CD4-positive, alpha-beta T cell treated with Interleukin-15 for 1 hour (primary cell): ENCODE measurements around the gene HES3.

Experiments
- DNase-seq: peaks from one replicate; pipeline ENCODE4 v3.0.0-alpha.2; 2020

The HES3 gene

GRCh38 chr1:6246497-6247467 is 2.8 kb downstream of the HES3 start:
- DNase-seq = peak; percentile 74

DNA sequence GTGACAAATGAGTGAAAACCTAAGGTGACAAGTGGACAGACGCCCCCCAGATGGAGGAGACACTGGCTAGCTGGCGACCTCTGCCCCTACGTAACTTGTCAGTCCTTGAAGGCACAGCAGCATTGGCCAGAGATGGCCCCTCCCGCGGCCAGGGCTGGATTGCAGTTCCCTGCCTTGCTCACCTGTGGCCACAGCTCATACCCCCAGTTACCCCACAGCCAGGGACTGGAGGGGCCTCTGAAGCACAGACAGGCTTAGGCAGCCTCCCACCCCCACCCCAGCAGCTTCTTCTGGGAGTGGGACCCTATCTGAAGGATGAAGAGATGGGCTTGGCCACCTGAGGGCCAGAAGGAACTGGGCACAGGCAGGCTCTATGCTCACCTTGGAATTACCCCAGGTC is 3.7 kb downstream of the HES3 start:
- no peak for DNase-seq

DNA sequence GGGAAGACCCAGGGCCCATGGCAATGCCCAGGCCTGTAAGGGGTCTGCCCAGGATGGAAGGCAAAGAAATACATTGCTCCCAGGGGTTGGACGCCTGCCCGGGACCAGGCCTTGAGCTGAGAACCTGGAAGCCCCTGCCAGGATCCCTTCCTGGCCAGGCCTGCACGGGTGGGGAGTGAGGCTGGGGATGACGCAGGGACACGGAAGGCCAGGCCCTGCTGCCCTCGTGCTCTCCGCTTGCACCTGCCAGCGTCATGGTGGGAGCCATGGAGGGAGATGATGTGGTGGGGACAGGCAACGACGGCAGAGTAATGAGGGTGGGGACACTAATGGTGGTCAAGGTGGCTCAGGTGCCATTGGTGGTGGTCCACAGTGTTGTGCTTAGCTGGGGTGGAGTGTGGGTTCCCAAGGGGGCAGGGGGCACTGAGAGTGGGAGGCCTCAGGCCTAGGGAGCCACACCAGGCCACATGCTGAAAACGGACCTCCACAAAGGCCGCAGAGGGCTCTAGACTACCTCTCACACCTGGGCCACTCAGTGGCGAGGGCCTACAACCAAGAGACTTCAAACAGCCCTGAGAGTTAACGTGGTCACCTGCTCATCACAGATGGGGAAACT is 4.3 kb downstream of the HES3 start:
- DNase-seq = no peak

GRCh38 chr1:6248932-6249738 is 5.2 kb downstream of the HES3 start:
- no peak for DNase-seq

- DNase-seq = no peak
Observed at GRCh38 chr1:6249739-6250689, 6.0 kb downstream of the HES3 start.

DNA sequence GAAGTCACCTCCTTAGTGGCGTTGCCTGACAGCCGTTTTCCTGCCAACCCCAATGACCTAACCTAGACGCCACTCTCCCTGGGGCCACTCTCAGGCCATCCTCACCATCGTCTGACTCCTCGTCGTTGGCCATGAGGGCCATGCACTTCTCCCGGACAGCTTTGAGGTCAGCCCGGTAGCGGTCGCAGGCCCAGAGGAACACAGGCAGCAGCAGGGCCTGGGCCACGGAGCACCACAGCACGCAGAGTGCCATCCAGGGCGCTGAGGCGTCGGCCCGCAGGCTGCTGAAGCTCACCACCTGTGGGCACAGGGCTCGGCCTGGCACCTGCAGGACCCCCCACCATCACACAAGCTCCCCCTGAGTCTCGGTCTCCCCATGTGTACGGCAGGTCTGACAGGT is 7.3 kb downstream of the HES3 start:
- no peak for DNase-seq

DNA sequence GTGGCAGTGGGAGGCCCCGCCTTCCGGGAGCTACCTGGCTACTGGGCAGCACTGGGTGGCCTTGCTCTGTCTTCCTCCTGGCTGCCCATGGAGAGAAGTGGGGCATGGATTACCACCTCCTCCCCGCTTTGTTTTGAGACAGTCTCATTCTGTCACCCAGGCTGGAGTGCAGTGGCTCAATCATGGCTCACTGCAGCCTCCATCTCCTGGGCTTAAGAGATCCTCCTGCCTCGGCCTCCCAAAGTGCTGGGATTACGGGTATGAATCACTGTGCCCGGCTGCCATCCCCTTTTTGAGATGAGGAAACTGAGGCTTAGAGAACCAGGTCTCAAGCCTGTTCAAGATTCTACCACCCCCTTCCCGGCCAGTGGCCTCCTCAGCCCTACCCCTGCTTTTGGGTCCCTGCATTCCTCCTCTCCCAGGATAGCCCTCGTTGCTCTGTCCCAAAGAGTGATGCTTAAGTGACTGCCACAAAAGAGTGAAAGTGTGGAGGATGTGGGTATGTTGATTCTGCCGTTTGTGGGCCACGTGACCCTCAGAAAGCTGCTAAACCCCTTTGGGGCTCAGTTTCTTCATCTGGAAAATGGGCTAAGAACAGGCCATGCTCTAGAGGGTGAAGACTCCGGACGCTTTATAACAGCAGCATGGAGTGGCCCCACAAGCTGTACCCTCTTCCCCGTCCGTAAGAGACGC is 7.8 kb downstream of the HES3 start:
- no peak for DNase-seq

DNA sequence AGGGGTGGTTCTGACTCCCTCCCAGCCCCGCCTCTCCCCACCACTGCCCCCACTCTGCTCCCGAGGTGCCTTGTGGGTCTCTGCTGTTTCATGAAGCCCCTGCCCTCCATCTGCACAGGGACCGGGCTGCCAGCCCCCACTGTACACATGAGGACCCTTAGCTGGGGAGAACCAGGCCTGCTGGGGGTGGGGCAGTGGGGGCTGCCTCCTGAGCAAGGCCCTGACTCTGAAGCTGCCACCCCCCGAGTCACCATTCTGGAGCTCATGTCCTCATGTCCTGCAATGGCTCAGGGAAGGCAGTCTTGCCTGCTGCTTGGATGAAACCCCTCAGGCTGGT is 8.4 kb downstream of the HES3 start:
- no peak for DNase-seq

DNA sequence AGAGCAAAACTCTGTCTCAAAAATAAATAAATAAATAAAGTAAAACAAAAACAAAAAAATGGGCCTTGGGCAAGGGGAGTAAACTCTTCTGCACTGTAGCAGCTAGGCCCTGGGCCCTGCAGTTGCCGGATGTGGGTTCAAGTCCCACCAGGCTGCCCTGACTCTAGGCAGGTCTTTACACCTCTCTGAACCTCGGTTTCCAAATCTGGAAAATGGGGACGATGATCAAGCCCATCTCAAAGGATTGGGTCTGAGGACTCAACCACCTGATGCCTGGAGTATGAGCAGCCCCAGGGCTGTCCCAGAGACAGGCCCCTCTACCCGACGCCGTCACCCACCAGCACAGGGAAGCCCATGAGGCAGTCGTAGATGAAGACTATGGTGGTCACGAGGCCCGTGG is 9.4 kb downstream of the HES3 start:
- no peak for DNase-seq

DNA sequence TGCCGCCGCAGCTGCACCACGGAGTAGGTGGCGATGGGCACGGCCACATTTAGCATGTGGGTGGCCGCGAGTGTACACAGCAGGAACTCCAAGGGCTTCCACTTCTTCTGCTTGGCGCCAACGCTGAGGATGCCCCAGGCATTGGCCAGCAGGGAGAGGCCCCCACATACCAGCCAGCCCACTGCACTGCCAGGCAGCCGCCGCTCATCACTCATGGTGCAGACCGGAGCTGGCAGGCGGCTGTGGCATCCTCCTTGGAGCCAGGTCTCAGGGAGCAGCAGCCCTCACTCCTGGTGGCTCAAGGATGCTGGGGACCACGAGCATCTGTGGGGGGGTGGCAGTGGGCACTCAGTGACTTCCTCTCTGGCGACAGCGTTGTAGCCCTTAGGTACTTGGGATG is 10.7 kb downstream of the HES3 start:
- DNase-seq = no peak

DNA sequence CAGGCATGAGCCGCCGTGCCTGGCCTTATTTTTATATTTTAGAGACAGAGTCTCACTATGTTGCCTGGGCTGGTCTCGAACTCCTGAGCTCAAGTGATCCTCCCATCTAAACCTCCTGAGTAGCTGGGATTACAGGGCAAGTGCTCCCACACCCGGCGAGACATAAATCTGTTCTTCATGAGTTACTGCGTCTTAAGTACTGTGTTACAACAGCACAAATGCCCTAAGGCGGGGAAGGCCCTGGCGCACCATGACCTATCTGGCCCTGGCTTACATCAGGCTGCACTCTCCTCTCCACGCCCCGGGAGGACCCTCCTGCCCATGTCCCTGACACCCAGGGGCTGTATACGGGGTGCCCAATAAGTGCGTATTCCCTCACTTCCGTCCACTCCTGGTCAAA is 12.7 kb downstream of the HES3 start:
- no peak for DNase-seq

DNA sequence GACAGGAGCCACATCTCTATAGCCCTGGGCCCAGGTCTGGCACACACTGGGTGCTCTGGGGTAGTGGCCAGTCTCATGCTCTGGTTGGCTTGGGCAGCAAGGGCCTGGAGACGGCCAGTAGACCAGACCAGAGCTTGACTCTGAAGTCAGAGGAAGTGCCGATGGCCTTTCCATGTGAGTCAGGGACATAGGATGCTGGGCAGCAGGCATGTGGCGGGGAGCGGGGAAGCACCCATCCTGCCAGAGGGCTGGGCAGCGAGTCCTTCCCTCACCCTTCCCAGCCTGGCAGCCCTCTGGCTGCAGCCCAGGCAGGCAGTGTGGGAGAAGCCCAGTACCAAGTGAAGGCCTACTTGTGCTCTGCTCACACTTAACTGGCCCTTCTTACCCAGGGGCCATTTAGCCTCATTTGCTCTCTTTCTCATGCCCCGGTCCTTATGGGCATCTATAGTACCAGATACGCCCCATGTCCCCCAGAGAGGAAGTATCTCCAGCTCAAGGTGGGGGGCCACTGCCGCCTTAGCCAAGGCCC is 13.6 kb downstream of the HES3 start:
- no peak for DNase-seq

- DNase-seq = no peak
Observed at GRCh38 chr1:6258675-6259074, 14.7 kb downstream of the HES3 start.

GRCh38 chr1:6259491-6260362 is 15.7 kb downstream of the HES3 start:
- DNase-seq = peak; percentile 83

- no peak for DNase-seq
Observed at GRCh38 chr1:6260433-6260934, 16.5 kb downstream of the HES3 start.

DNA sequence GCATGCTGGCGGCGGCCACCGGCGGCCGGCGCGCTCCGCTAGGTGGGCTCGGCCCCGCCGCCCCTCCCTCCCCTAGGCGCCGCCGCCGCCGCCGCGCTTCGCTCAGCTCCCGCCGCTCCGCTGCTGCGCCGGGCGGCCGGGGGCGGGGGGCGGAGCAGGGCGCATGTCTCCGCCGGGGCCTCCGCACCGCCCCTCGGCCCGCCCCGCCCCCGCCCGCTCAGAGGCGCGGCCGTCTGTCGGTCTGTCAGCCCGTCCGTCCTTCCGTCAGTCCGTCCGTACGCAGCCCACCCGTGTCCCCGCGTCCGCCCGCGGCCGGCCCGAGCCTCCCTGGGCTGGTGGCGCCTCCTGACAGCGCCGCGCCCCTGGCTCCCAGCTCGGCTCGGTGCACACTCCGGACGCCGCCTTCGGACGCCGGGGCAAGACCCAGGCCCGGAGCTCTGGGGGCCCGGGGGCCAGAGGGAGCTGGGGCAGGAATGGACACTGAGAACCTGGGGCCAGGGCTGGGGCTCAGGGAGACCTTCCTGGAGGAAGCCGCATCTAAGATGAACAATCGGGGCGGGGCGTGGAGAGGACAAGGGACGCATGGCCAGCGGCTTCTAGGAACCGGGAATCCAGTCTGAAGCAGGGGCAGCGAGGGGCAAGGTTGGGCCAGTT is 17.1 kb downstream of the HES3 start, which contains the start of gene GPR153:
Gene GPR153, minus strand, starts transcription at position 138 of the 654 bp plus-strand sequence. CDS start 6,193 bp downstream, outside the sequence.
- DNase-seq = peak; percentile 24

DNA sequence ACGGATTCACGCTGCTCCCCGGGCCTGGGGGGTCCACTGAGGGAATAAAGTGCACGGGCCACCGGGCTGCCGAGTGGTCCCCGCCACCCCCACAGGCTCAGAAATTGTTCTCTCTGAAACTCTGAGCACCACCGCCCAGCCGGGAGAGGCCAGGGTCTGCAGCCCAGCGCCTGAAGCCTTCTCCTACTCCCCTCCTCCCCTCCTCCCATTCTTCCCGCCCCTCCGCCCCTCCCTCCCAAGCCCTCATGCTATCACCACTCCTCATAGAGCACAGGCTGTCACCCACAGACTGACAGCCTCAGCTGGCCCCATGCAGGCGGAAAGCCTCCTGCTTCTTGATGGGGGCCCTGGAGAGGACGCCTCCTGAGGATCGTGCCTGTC is 17.6 kb downstream of the HES3 start:
- no peak for DNase-seq

- no peak for DNase-seq
Observed at GRCh38 chr1:6262555-6263420, 18.8 kb downstream of the HES3 start.

GRCh38 chr1:6263716-6264115 is 19.7 kb downstream of the HES3 start:
- no peak for DNase-seq
